ENCODE results near the gene TMEM18.

DNA sequence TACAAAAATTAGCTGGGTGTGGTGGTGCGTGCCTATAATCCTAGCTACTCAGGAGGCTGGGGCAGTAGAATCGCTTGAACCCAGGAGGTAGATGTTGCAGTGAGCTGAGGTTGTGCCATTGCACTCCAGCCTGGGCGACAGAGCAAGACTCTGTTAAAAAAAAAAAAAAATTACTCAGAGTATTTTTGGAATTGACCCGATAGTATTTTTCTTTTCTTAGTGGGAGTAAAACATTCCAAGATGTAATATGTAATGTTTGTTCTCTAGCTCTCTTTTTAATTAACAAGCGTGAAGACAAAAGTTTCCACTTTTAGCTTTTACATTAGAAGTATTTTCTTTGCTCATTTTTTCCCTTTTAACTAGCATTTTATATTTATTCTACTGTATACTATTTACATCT lies 12.0 kb upstream of the TMEM18 start:
- TF ChIP-seq, protein P1, sequence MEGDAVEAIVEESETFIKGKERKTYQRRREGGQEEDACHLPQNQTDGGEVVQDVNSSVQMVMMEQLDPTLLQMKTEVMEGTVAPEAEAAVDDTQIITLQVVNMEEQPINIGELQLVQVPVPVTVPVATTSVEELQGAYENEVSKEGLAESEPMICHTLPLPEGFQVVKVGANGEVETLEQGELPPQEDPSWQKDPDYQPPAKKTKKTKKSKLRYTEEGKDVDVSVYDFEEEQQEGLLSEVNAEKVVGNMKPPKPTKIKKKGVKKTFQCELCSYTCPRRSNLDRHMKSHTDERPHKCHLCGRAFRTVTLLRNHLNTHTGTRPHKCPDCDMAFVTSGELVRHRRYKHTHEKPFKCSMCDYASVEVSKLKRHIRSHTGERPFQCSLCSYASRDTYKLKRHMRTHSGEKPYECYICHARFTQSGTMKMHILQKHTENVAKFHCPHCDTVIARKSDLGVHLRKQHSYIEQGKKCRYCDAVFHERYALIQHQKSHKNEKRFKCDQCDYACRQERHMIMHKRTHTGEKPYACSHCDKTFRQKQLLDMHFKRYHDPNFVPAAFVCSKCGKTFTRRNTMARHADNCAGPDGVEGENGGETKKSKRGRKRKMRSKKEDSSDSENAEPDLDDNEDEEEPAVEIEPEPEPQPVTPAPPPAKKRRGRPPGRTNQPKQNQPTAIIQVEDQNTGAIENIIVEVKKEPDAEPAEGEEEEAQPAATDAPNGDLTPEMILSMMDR (conservative IDR thresholded peaks at IDR 0.05 in 1 of 2, IDR thresholded peaks at IDR 0.05 in 1 of 2; ENCODE audit: extremely low read depth in 1 of 2, insufficient read depth in 1 of 2, low read depth in 1 of 2, low read length in 2 of 2), result no peak
- no peak for TF ChIP-seq EZH2 (IDR thresholded peaks at IDR 0.05; ENCODE audit: borderline replicate concordance, low read length)

All from mammary epithelial cell (primary cell).